Nephron (organoid): Measurements from ENCODE around the gene KCTD15.
A peak's percentile ranks its signal among the peaks of the same experiment; 100 is the strongest.
"Not testable (repeated sequence)": the region's sequence is repeated elsewhere in the genome, so short reads cannot be mapped to it uniquely, and the experiment has no call there.

Experiments used
- H3K27ac Mint-ChIP-seq, 3 experiments: 2 replicates each; pipeline ENCODE4 v1.8.0; 2020; ENCODE audit warnings: mixed read lengths in 3 of 3, mild to moderate bottlenecking in 2 of 3, moderate library complexity in 1 of 3
- H3K27me3 Mint-ChIP-seq: 2 replicates; pipeline ENCODE4 v1.8.0; 2021; ENCODE audit warnings: low read depth, mild to moderate bottlenecking, moderate library complexity, mixed read lengths
- H3K36me3 Mint-ChIP-seq: 2 replicates; pipeline ENCODE4 v1.8.0; 2020; ENCODE audit warnings: low read depth, mixed read lengths
- H3K4me1 Mint-ChIP-seq: 2 replicates; pipeline ENCODE4 v1.8.0; 2020; ENCODE audit warnings: mixed read lengths
- H3K4me3 Mint-ChIP-seq, 3 experiments: 2 replicates each; pipeline ENCODE4 v1.8.0; 2020; ENCODE audit warnings: mild to moderate bottlenecking in 3 of 3, mixed read lengths in 3 of 3, moderate library complexity in 2 of 3
- H3K9me3 Mint-ChIP-seq: 2 replicates; pipeline ENCODE4 v1.8.0; 2020; ENCODE audit warnings: mixed read lengths
- CTCF ChIP-seq, 3 experiments: fragments of 200-600 bp; sonication (generic); IDR thresholded peaks; one replicate each; pipeline ENCODE4 v1.5.0; 2021; ENCODE audit warnings: antibody characterized with exemption in 3 of 3; ENCODE audit not compliant: unreplicated experiment in 3 of 3

The KCTD15 gene

GRCh38 chr19:33813391-33814101 is 16.9 kb downstream of the KCTD15 start:
- Mint-ChIP-seq H3K4me3 (no peak overlapping the region), H3K36me3 (peaks cover 42% of the 10 kb centered on the region), H3K27me3 (no peaks in the 10 kb centered on the region), H3K9me3 (no peaks in the 10 kb centered on the region), H3K4me1 (no peaks in the 10 kb centered on the region), H3K27ac (no peak overlapping the region)
- TF ChIP-seq CTCF (IDR thresholded peaks at IDR 0.05; ENCODE audit: unreplicated experiment in 3 of 3), result no peak

GRCh38 chr19:33814181-33815165 is 17.8 kb downstream of the KCTD15 start:
- Mint-ChIP-seq H3K4me3 (no peak overlapping the region), H3K36me3 (peaks cover 40% of the 10 kb centered on the region), H3K4me1 (no peaks in the 10 kb centered on the region), H3K27me3 (peaks cover 3% of the 10 kb centered on the region), H3K9me3 (no peaks in the 10 kb centered on the region), H3K27ac (no peak overlapping the region)
- no peak for TF ChIP-seq CTCF (IDR thresholded peaks at IDR 0.05; ENCODE audit: unreplicated experiment in 3 of 3)

GRCh38 chr19:33815380-33816340 is 19.0 kb downstream of the KCTD15 start:
- no peak for TF ChIP-seq CTCF (IDR thresholded peaks at IDR 0.05; ENCODE audit: unreplicated experiment in 3 of 3)
- Mint-ChIP-seq H3K9me3 (no peaks in the 10 kb centered on the region), H3K27ac (no peak overlapping the region), H3K4me1 (no peaks in the 10 kb centered on the region), H3K27me3 (peaks cover 6% of the 10 kb centered on the region), H3K36me3 (peaks cover 28% of the 10 kb centered on the region), H3K4me3 (no peak overlapping the region)

- H3K9me3 Mint-ChIP-seq, result no peaks in the 10 kb centered on the region
- peak overlapping the region; percentile 16 to 61 (median 49) for H3K4me3 Mint-ChIP-seq
- H3K36me3 Mint-ChIP-seq, result peaks cover 11% of the 10 kb centered on the region
- TF ChIP-seq CTCF (IDR thresholded peaks at IDR 0.05; ENCODE audit: unreplicated experiment in 3 of 3), result no peak
- peaks cover 15% of the 10 kb centered on the region for H3K27me3 Mint-ChIP-seq
- no peaks in the 10 kb centered on the region for H3K4me1 Mint-ChIP-seq
- no peak overlapping the region for H3K27ac Mint-ChIP-seq
Measured at GRCh38 chr19:33818411-33818810, 21.7 kb downstream of the KCTD15 start.

GRCh38 chr19:33819078-33819477 is 22.4 kb downstream of the KCTD15 start:
- H3K36me3 Mint-ChIP-seq, H3K9me3 Mint-ChIP-seq, H3K4me1 Mint-ChIP-seq: not testable (repeated sequence)
- Mint-ChIP-seq H3K27ac (peak overlapping the region in 1 of 3 experiments; percentile 31), H3K4me3 (peak overlapping the region; percentile 61 to 65 (median 65)), H3K27me3 (peaks cover 18% of the 10 kb centered on the region)
